Stimulated activated CD8-positive, alpha-beta memory T cell treated with anti-CD3 and anti-CD28 coated beads, Interleukin-12 subunit alpha, Interleukin-12 subunit beta, amount 100 ng/mL, for 24 hours (primary cell): ENCODE results near the gene HOXB2.

Experiments
- DNase-seq: peaks from one replicate; pipeline ENCODE4 v3.0.0-alpha.2; 2020; ENCODE audit errors: extremely low read depth

The HOXB2 gene

DNA sequence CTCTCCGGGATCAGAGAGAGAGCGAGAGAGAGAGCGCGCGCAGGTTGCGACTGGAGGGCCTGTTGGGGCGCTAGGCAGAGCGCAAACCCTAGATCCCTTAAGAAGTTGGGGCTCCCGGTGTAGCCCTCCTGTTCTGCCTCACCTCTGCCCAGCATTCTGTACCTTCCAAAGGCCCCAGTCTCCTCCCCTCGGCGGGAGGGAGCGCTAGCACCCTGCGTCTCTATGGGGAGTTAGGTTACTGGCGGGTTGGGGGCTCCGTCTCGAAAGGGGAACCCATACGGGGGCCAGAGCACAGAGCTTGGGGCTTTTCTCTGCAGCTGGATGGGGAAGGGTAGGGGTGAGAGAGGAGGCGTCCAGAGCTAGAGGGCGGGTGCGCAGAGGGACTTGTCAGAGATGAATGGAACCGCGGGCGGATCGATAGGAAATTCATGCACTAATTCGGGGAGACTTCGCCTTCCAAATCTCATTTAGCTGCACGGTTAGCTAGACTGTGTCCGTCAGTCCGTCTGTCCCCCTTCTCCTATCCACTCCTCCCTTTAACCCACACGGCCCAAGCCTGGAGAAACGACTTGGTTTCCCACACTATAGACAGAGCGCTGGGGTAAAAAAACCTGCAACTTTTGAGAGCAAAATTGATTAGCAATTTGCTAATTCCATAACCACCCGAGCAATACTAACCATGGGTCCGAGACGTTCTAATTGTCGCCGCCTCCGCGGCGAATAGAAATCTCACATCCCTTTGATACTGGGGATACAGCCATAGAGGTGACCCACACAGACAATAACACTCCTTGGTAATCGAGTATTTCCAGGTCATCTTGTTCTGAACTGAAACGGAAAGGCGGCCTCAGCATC lies 33.9 kb upstream of the HOXB2 start:
- no peak for DNase-seq

DNA sequence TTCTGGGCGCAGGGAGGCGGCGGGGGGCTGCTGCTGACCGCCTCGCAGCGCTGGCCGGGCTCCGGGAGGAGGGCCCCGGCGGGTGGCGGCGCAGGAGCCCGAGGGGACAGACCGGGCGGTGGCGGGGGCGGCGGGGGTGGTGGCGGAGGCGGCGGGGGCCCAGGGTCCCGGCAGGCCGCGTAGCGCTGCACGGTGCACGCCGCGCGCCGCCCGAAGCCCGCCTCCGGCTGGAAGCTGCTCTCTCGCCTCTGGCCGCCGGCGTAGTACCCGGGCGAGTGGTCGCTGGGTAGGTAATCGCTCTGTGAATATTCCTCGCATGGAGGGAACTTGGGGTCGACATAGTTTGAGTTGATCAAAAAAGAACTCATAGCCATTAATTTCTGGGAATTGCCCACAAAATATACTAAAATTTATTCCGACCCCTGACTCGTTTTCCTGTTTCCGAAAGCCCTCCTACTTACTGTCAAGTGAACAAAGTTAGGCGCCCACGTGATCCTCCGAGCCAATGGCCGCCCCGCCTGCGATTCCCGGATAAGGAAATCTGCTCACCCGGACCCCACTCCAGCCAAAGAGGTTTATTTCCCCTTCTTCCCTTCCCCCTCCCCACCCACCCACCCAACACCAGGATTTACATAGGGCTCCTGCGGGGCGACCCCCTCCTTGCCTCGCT lies 33.2 kb upstream of the HOXB2 start, which contains the start of gene HOXB4:
Gene HOXB4, minus strand, starts transcription at position 405 of the 670 bp plus-strand sequence. Its CDS starts 31 bp downstream, at position 374.
- no peak for DNase-seq

DNA sequence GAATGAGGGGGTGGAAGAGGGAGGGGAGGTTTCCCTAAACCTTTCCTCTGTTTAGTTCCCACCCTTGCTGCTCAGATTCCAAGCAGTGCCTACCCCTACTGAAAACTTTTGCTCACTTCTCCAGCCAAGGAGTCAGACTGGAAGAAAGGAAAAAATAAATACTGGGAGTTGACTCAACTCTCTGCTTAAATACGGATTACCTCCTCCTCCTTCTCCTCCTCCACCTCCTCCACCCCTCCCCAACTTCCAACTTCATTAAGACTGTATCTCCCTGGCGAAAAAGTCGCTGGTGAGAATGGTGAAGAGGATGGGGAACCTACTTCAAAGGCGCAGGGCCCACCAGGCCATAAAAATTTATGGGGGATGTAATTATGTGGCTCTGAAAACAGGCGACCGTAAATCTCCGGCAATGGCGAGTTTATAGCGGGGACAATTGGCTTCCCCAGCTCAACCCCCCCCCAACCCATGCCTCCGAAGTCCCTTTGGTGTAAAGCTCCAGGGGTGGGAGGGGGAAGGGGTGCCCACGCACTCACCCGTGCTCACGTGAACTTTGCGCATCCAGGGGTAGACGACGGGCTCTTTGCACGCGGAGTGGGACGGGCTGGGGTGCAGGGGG lies 32.5 kb upstream of the HOXB2 start:
- no peak for DNase-seq

DNA sequence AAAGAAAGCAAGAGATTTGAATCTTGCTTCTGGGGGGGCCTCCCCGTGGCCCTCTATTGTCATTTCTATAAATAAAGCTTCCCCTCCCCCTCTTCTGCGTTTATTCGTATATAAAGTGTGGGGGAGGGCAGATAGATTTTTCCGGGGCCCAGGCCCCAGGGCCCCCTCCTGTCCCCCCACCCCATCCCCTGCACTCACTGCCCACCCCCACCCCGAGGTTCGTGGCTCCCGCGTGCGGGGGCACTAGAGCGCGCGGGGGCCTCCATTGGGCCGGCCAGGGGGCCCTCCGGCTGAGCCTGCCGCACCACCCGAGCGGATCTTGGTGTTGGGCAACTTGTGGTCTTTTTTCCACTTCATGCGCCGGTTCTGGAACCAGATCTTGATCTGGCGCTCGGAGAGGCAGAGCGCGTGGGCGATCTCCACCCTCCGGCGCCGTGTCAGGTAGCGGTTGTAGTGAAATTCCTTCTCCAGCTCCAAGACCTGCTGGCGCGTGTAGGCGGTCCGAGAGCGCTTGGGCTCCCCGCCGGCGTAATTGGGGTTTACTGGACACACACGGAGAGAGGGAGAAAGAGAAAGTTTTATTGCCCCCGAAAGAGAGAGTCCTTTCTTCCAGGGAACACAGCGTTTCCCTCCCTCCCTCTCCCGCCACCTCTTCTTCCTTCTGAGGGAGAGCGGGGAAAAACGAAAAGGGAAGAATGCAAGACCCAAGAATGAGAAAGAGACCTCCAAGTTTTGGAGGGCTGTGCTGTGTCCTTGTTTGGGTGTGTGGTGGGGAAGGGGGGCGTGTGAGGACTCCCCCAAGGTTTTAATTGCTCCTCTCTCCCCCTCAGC lies 31.8 kb upstream of the HOXB2 start:
- no peak for DNase-seq

DNA sequence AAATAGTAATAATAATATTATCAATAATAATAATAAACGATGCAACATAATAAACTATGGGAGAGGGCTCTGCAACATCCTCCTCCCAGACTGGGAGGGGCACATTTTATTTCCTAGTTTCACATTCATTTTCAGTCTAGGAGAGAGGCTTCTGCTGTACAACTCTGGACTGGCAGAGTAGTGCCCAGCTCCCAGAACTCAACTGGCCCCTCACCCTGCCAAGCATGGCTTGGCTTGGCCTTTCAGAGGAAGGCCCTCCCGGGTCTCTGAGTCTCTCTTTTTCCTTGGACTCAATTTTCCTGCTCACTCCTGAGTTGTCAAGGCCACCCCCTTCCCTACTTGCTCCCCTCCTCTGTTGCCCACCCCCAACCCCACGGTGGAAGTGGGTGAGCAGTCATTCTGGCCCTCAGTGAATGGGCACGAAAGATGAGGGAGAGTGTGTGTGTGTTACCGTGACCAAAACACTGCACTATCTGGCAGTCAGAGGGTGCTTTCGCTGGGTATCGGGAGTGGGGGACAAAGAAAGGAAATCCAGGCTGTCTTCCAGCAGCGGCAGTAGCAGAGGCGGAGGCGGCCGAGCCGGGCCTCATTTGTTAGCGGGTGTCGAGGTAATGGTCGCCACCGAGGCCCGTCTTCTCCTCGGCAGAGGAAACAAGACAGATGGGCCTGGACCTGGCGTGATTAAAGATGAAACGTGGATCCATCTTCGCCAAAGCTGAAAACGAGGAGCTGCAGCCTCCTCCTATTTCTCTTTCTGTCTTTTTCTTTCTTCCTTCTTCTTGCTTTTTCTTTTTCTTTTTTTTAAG lies 31.0 kb upstream of the HOXB2 start:
- no peak for DNase-seq

DNA sequence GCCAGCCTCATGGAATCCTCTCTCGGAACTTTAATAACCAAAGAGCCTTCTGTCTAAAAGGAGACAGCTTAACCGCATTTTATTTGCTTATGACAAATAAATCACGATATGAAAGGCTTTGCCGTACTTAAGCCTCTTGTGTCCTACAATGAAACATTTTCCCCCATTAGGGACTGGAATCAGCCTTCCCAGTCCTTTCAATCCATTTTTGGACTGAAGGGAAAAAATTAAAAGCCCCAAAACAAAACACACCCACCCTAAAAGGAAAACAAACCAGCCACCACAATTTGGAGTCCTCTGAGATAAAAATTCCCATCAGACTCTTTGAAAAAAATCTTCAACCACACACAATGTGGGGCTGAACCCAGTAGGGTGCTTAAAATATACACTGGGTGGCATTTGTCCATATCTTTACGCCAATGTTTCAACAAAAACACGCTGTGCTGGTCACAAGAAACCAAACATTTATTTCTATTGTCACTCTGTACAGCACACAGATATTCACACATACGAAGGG lies 30.2 kb upstream of the HOXB2 start:
- no peak for DNase-seq

DNA sequence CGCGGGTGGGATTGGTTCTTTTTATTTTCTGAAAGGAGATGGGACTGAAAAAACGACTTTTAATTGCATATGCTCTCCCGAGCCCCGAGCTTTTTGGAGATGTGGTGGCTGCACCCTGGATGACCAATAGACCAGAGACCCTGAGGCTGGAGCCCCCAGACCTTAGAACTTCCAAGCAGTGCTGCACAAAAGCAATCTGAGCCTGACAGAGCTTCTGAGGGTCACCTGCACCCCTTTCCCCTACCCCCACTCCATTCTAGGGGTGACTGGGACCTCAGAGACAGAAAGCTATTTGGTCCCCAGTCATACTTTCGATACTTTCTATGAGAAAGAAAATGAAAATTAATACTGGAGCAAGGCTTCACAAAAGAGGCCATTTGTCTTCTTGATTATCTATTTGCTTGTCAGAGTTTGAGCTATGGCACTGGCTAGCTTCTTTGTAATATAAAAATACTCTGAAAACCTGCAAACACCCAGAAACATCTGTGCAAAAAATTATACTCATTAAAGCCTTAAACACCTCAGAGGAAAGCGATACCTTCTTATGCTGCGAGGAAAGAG lies 29.7 kb upstream of the HOXB2 start:
- DNase-seq: no peak

DNA sequence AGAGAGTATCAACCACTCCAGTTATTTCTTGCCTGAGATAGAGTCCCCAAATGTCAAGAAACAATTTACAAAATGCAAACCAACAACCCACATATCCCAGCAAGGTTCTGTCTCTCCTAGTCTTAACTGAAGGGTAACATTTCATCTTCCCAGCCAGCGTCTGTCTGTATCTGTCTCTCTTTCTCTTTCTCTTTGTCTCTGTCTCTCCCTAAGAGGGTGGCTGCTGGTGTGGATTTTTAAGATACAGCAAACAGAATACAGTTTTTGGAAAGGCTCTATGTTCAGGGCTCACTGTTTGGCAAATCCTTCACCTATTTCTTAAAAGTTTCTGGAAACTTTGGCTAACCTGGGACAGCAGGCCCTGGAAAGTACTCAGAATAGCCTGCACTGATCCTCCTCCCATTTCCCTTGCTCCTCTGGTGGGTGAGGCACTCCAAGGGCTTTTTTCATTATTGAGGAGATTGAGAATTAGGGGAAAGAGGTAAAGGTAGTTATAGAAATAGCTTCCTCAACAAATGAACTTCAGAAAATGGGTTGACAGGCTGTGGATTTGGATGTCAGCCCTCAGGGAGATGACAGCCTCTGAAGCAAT lies 27.0 kb upstream of the HOXB2 start:
- no peak for DNase-seq

DNA sequence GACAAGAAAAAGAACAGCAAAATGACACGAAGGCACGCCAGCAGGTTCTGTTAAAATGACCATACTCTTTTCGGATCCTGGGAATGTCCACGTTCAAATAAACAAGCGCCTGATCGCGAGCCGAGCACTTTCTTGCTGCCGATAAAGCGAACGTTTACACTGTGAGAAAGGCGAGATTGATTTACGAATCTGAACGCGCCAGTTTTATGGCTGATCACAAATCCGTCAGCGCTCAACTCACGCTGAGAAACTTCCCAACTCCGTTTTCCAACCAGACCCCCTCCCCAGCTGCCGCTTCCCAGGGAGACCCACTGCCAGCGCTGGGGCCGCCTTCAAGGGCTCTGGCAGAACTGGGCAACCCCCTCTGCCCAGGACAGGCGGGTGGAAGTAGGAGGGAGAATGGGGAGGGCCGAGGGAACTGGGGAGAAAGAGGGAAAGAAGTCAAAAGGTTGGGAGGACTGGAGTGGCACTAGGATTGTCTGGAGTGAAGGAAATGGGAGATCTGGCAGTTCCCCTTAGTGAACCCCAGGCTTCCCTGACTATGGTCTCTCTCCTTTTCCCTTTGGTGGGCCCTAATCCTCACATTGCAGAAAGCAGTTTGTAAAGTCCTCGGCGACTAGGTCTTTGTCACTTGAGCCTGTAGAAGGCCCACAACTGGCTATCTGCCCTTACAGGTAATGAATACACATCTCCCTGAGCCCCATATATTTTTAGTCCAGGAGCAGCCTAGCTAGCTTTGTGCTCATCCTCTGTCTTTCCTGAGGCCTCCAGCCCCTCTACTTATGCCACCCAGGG lies 26.3 kb upstream of the HOXB2 start:
- DNase-seq: no peak

DNA sequence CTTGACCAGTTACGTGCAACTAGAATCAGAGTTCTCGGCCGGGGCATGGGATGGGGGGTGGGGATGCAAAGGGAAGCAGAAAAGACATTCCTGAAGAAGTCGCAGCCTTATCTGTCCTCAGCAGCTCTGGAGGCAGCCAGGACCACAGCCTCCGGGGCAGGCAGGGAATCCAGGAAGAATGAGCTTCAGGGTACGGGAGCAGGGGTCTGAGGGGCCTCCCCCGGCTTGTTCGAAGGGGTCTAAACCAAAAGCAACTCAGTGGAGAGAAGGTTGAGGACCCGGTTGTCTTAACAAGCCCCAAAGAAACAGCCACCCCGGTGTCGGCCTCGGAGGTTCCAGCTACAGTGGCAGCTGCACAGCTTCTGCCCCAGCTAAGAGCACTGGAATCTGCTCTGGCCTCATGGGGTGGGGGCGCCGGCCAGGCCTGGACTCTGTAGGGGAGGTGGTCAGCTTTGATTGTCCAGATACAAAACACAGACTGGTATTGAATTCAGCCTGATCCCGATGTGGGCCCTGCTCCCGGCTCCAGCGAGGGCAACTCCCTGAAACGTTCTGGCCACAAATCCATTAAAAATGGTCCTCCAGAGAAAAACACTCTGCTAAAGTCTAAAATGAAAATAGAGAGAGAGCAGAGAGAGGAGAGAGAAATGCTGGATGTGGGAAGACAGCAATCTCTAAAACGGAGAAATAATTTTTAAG lies 25.6 kb upstream of the HOXB2 start:
- no peak for DNase-seq

DNA sequence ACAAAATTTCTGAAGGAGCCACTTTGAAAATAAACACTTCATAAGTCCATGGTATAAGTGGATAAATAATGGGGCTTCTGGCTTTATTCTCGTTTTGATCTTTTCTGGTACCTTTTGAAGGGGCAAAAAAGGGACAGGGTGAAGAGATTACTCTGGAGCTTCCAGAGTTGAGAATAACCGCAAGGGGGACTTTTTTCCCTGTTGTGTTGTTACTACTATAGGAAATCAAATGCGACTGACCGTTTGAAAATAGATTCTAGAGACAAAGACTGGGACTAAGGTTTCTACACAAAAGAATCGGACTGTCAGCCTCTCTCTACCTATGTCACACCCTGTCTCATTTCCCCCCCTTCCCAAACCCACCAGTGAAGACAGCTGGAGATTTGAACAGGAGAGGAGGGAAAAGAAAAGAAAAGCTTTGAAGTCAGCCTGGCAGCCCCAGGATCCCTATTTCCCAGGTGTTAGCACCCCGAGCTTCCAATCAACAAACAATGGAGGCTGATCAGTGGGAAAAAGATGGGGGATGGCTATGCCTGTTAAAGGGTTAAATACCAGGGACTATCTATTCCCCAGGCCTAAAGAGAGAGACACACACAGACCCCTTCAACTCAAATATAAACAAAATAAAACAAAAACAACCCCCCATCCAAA lies 24.9 kb upstream of the HOXB2 start:
- DNase-seq: no peak

DNA sequence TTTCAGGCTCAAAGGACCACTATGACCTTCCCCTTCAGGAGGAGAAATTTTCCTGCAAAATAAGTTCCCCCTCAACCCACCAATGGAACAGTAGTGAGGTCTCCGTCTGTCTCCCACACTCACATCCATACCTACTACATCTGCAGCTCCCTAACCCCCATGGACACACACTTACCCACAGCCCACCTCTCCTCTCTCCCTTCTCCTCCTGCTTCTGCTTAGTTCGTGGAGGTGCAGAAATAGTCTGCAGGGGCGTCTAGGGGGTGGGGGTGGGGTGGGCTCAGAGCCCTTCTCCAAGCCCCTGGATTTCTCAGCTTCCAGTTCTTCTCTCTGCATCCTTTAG lies 24.3 kb upstream of the HOXB2 start:
- no peak for DNase-seq

DNA sequence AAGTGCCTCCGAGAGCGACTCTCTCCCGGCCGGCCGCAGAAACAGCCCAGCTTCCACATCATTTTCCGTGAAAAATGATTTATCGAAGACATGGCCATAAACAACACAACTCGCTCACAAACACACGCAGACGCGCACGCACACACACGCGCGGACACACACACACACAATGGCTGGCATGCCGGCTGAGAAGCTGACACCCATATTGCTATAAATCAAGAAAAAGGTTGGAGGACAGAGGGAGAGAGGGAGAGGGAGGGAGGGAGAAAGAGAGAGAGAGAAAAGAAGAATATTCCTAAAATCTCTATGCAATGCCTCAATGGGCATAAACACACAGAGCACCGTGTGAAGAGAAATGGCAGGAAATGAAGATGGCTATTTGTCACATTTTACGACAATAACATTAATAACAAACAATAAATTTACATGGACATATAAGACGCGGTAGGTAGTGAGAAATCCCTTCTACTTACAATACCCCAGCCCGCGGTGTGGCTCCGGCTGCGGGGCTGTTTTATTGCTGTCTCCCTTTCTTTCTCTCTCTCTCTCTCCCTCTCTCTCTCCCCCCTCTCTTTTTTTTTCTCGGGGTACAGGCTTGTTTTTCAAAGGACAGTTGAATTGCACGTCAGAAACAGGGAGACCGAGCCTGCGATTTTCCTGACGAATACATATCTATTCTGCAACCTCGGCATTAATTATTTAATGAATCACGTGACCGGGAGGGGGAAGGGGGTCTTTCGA lies 23.8 kb upstream of the HOXB2 start:
- no peak for DNase-seq

DNA sequence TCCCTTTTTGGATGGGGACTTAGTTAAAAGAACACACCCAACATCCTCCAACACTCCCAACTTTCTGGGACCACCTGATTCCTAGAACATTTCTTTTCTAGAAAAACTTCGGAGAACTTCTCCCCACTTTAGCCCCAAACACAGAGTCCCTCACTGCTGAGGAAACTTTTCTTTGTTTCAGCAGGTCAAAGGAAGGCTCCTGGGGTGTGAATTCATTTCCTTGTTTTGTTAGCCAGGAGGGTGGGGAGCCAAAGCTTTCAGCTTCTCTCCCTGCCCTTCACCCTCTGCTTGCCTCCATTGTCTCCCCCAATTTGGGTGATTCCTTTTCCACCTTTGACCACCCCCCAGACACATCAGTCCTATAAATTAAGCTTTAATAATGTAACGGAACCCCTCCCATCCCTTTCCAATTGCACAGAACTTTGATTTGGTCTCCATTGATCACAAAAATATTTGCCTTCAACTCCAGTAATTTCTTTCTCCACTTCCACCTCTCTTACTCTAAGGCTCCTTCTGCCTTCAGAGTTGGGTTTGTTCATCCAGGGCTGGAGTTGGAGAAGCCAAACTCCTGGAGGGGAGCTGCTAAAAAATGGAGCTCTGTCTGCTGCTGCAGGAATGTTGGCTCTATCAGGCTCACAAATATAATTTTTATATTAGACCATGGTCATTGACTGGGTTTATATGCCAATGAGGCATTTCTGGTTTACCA lies 22.9 kb upstream of the HOXB2 start:
- no peak for DNase-seq

DNA sequence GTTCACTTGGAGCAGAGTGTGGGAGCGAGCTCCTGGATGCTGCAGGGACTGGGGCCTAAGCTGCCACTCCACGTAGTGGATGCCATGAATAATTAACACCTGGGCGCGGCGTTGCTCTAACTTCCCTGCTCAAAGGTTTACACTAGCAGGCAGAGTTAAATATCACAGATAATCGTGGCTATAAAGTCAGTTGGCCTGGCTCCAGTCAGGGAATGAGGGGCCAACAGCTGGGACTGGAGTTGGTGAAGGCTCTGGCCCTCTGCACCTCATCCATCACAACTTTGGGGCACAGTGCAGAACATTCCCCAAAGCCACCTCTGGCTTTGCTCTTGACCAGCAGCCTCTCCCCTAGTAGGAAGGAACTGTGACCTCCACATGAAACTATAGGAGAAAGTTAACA lies 22.3 kb upstream of the HOXB2 start:
- DNase-seq: no peak

DNA sequence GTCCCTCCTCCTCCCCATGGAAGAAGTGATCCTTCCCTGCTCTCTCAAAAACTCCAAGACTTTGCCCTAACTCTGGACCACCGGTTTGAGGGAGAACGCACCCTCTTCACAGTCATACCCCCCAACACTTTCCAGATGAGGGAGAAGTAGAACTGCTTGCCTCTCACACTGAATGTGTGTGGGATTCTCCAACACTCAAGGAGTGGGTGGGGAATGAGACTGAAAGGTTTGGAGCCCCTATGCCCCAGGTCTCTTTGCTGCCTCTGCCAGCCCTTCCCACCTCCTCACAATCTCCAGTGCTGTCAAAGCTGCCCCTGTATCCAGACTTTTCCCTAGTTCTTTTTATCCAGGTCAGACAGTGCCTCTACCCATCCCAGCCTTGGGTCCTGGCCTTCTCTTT lies 21.8 kb upstream of the HOXB2 start:
- DNase-seq: no peak
